NT2/D1 (cell line): ENCODE measurements around the gene RHPN2.

Experiments used
- DNase-seq: peaks from one replicate; pipeline ENCODE4 v3.0.0-alpha.2; 2011; ENCODE audit warnings: low read depth, low spot score
- H3K27me3 ChIP-seq: 2 replicates; pipeline ENCODE4 v1.6.0; 2011; ENCODE audit warnings: mild to moderate bottlenecking; ENCODE audit not compliant: insufficient read length, insufficient read depth
- H3K36me3 ChIP-seq: 2 replicates; pipeline ENCODE4 v1.6.1; 2011; ENCODE audit warnings: mild to moderate bottlenecking, low read length, mixed read lengths; ENCODE audit not compliant: insufficient read depth, insufficient read length
- H3K4me1 ChIP-seq: 2 replicates; pipeline ENCODE4 v1.5.1; 2011; ENCODE audit not compliant: insufficient read depth, insufficient read length
- H3K4me3 ChIP-seq: 2 replicates; pipeline ENCODE4 v1.5.1; 2011; ENCODE audit warnings: low read depth; ENCODE audit not compliant: insufficient read length
- H3K9ac ChIP-seq: 2 replicates; pipeline ENCODE4 v1.6.0; 2011; ENCODE audit warnings: low read depth; ENCODE audit not compliant: insufficient read length
- H3K9me3 ChIP-seq: 2 replicates; pipeline ENCODE4 v1.5.1; 2011; ENCODE audit warnings: mild to moderate bottlenecking, low read length; ENCODE audit not compliant: insufficient read depth
- SUZ12 ChIP-seq: IDR thresholded peaks from 2 replicates; pipeline ENCODE4 v1.6.1; 2011; ENCODE audit not compliant: insufficient read length, insufficient read depth; ENCODE audit errors: extremely low read depth
- YY1 ChIP-seq: IDR thresholded peaks from 2 replicates; pipeline ENCODE4 v1.6.1; 2011; ENCODE audit not compliant: insufficient read length, insufficient read depth
- ZNF274 ChIP-seq: IDR thresholded peaks from 2 replicates; pipeline ENCODE4 v1.6.1; 2011; ENCODE audit warnings: mild to moderate bottlenecking, low read depth, low read length

The RHPN2 gene

DNA sequence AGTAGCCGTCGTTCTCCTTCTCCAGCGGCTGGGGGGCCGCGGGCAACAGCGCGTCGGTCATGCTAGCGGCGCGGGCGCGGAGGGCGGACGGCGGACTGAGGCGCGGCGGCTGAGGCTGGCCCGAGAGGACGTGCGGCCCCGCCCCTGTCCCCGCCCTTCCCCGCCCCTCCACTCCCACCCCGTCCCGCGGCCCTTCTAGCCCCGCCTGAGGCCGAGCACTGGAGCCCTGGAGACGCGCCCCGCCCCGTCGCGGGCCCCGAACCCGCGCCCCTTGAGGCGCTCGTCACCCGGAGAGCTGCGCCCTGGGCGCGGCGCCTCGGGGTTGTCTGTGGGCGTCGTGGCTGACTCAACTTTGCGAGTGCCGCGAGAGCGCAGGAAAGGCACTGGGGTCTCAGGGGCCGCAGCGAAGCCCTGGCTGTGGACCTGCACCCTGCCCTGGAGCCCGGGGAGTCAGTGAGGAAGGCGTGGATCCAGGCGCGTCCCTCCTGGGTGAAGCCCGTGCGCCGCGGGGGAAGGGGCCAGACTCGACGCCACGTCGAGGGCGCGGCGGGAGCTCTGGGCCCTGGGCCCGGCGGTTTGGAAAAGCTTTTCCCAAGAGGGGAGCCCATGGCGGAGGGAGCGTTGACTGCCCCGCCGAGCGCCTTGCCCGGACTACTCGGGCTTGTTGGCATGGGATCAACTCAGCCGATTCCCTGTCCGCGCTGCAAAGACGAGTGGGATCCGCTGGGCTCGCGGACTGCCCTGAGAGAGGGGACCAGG, at the start of gene RHPN2:
RHPN2 (minus strand) TSS at position 97 of the 759 bp plus-strand sequence; CDS start at position 61, 36 bp downstream.
- Histone ChIP-seq H3K9ac (peak within 1 kb of the TSS; percentile 82), H3K27me3 (no peaks in the 10 kb centered on the region), H3K9me3 (no peaks in the 10 kb centered on the region), H3K36me3 (no peaks in the 10 kb centered on the region), H3K4me3 (peak within 1 kb of the TSS; percentile 62), H3K4me1 (peaks cover 5% of the 10 kb centered on the region)
- DNase-seq, result no peak
- TF ChIP-seq ZNF274, result no peak
- no peak for TF ChIP-seq SUZ12
- TF ChIP-seq YY1, result no peak

DNA sequence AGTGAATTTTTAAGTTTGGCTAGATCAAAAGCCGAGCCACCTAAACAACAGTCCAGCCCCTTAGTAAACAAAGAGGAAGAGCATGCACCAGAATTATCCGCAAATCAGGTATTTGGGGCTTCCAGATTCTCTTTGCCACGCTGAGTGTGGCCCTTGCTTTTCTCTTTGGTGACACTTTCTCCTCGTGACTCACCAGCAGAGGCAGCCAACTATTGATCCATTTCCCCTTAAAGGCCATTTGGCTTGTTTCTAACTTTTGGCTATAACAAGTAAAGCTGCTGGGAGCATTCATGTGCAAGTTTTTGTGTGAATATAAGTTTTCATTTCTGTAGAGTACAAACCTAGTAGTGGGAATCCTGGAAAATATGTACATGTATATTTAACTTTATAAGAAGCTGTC, 49.6 kb upstream of the RHPN2 start:
- no peak for DNase-seq
- TF ChIP-seq YY1 (no peak), ZNF274 (no peak), SUZ12 (no peak)
- Histone ChIP-seq H3K27me3 (no peaks in the 10 kb centered on the region), H3K9me3 (no peaks in the 10 kb centered on the region), H3K9ac (no peak overlapping the region), H3K36me3 (peaks cover 61% of the 10 kb centered on the region), H3K4me1 (no peaks in the 10 kb centered on the region), H3K4me3 (no peak overlapping the region)

DNA sequence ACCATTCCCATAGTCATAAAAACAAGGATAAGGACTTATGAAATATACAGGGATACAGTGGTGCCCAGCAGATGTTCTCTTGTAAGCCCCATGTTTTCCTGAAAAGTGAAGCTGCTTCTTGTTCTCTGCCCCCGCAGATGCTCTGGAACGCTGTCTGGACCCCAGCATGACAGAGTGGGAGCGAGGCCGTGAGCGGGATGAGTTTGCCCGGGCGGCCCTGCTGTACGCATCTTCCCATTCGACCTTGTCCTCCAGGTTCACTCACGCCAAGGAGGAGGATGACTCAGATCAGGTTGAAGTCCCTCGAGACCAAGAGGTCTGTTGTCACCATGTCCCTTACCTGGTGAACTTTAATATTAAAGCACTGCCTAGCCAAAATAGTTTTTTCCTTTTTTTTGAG, 46.9 kb upstream of the RHPN2 start:
- H3K9me3 ChIP-seq, result no peaks in the 10 kb centered on the region
- no peak overlapping the region for H3K4me3 ChIP-seq
- no peak overlapping the region for H3K9ac ChIP-seq
- no peak for DNase-seq
- TF ChIP-seq SUZ12, result no peak
- TF ChIP-seq ZNF274, result no peak
- no peak for TF ChIP-seq YY1
- H3K27me3 ChIP-seq, result no peaks in the 10 kb centered on the region
- peaks cover 67% of the 10 kb centered on the region for H3K36me3 ChIP-seq
- H3K4me1 ChIP-seq, result no peaks in the 10 kb centered on the region

DNA sequence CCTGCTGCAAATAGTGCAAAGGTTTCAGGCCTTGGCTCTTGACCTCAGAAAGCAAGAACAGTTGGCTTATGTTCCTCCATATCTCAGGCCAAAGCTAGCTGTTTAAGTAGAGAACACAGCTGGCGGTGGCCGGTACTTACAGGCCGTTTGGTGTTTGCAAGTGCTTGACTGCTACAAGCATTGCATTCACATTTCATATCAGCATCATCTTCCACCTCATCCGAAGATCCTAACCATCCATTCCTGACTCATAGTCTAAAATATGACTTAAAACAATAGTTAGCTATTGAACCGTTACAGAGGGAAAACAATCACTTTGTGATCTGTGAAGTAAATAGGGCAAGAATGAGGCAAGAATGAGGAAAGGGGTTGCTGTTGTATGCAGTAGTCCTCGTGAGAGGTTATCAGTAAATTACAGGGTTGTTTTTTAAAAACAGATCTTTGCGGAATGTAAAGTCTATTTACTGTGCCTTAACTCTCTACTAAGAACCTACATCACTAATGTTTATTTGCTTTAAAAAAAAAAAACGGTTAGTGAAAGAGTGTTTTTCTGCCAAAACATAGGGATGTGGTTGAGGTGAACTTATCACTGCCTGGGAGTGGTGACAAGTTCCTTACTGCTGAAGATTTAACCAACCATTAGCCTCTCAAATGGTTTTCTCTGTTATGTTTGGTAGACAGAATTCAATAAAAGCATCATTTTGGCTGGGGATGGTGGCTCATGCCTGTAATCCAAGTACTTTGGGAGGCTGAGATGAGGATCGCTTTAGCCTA, 45.6 kb upstream of the RHPN2 start:
- H3K27me3 ChIP-seq, result no peaks in the 10 kb centered on the region
- DNase-seq, result no peak
- no peaks in the 10 kb centered on the region for H3K9me3 ChIP-seq
- H3K4me1 ChIP-seq, result no peaks in the 10 kb centered on the region
- no peak overlapping the region for H3K9ac ChIP-seq
- H3K4me3 ChIP-seq, result no peak overlapping the region
- H3K36me3 ChIP-seq, result peaks cover 72% of the 10 kb centered on the region
- no peak for TF ChIP-seq SUZ12

DNA sequence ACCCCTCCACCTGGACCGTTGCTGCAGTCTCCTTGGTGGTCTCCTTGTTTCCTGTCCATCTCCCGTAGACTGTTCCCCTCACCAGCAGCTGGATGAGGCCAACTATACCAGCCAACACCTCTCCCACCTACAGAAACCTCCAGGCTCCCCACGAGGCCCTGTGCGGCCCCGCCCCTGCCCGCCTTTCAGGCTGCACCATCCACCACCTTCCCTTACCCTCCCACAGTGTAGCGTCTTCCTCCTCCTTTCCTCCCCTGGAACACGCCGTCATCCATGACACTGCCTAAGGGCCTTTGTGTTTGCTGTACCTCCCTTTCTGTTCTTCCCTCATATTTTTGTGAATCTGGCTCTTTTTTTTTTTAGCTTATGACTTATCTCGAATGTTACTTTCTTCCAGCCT, 43.5 kb upstream of the RHPN2 start:
- peaks cover 71% of the 10 kb centered on the region for H3K36me3 ChIP-seq
- H3K9ac ChIP-seq, result no peak overlapping the region
- no peak overlapping the region for H3K4me3 ChIP-seq
- no peaks in the 10 kb centered on the region for H3K27me3 ChIP-seq
- DNase-seq, result no peak
- no peak for TF ChIP-seq YY1
- TF ChIP-seq SUZ12, result no peak
- no peak for TF ChIP-seq ZNF274
- H3K9me3 ChIP-seq, result no peaks in the 10 kb centered on the region
- no peaks in the 10 kb centered on the region for H3K4me1 ChIP-seq

DNA sequence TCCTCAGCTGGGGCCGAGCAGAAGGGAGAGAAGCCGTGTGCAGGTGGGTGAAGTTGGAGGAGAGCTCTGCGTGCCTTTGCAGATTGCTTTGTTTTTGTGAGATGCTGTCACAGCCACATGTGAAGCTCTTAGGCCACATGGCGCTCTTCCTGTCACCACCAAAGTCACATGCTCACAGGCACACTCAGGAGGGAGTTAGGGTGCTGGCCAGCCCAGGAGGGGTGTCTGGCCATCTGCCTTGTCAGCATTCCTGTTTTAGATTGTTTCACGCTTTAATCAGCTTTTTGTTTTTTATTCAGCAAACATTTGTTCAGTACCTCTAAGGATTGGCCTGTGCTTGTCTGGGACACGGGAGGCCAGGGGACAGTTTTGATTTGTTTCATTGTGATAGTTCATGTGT, 38.2 kb upstream of the RHPN2 start:
- H3K9me3 ChIP-seq, result no peaks in the 10 kb centered on the region
- peaks cover 59% of the 10 kb centered on the region for H3K36me3 ChIP-seq
- H3K27me3 ChIP-seq, result no peaks in the 10 kb centered on the region
- DNase-seq, result no peak
- TF ChIP-seq SUZ12, result no peak
- TF ChIP-seq ZNF274, result no peak
- no peak for TF ChIP-seq YY1
- H3K4me1 ChIP-seq, result no peaks in the 10 kb centered on the region
- no peak overlapping the region for H3K9ac ChIP-seq
- H3K4me3 ChIP-seq, result no peak overlapping the region

DNA sequence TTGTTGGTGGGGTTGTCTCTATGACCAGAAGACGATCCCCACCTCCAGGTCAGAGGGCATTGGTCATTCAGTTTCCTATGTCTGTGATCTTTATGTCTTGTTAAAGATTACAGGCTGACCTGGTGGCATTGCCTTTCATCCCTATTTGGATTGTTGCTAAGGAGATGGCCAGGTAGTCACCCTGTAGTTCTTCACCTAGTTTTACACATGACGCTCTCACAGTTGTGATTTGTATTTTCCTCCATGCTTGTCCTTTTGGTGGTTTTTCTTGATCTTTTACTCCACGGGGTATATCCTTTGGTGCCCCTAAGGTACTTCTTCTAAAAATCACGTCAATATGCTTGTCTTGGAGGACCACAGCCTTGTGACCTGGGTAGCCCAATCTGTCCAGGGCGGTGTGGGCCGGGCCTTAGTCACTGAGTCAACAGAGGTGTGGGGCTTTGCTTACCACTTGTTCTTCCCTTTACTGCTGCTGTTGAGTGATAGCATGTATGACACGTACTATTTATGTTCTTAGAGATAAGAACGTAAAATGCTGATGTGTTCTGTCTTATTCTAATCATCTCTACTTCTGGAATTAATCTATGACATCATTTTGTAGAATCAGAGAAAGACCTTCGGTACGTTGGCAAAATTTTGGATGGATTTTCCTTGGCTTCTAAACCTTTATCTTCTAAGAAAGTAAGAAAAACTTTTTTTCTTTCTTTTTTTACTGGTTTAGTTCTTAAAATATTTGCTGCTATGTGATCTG, 36.4 kb upstream of the RHPN2 start:
- Histone ChIP-seq H3K9me3 (no peaks in the 10 kb centered on the region), H3K4me3 (no peak overlapping the region), H3K27me3 (no peaks in the 10 kb centered on the region), H3K36me3 (peaks cover 55% of the 10 kb centered on the region), H3K4me1 (no peaks in the 10 kb centered on the region), H3K9ac (no peak overlapping the region)
- DNase-seq, result no peak
- TF ChIP-seq YY1 (no peak), ZNF274 (no peak), SUZ12 (no peak)
